SK-N-SH treated with all-trans-retinoic acid at 6 μM for 48 hours (cell line): ENCODE results near the gene MVK.

Experiments
- ATAC-seq: fragments of 200-7000 bp; cut with Tn5 transposase; 3 replicates; pipeline ENCODE4 v1.9.1; 2020; ENCODE audit warnings: mild to moderate bottlenecking, moderate library complexity
- ARNTL ChIP-seq: fragments of 450-650 bp; formaldehyde crosslinking; IDR thresholded peaks from 2 replicates; pipeline ENCODE4 v1.5.0; 2020; ENCODE audit warnings: low read depth, mild to moderate bottlenecking, moderate library complexity, borderline replicate concordance
- BACH2 ChIP-seq: fragments of 250-450 bp; sonication (Bioruptor Pico); IDR thresholded peaks from 2 replicates; pipeline ENCODE4 v1.9.0; 2021; ENCODE audit warnings: mild to moderate bottlenecking, borderline replicate concordance
- CREB5 ChIP-seq: fragments of 250-450 bp; sonication (Bioruptor Pico); IDR thresholded peaks from 2 replicates; pipeline ENCODE4 v1.5.1; 2020; ENCODE audit warnings: low read depth, mild to moderate bottlenecking, moderate library complexity
- ESRRG ChIP-seq: fragments of 250-450 bp; sonication (Bioruptor Pico); IDR thresholded peaks from 2 replicates; pipeline ENCODE4 v1.6.1; 2021; ENCODE audit warnings: mild to moderate bottlenecking
- GLIS3 ChIP-seq: fragments of 250-450 bp; sonication (Bioruptor Pico); IDR thresholded peaks from 2 replicates; pipeline ENCODE4 v1.5.0; 2020; ENCODE audit warnings: mild to moderate bottlenecking, moderate library complexity
- ISL1 ChIP-seq: fragments of 250-450 bp; sonication (Bioruptor Pico); IDR thresholded peaks from 2 replicates; pipeline ENCODE4 v2.1.2; 2022; ENCODE audit warnings: mild to moderate bottlenecking, moderate library complexity
- OSR1 ChIP-seq: fragments of 250-450 bp; sonication (Bioruptor Pico); IDR thresholded peaks from 2 replicates; pipeline ENCODE4 v1.8.0; 2022; ENCODE audit warnings: moderate library complexity, mild to moderate bottlenecking, inconsistent platforms
- PPARA ChIP-seq: fragments of 250-450 bp; sonication (Bioruptor Pico); IDR thresholded peaks from 2 replicates; pipeline ENCODE4 v1.5.0; 2020; ENCODE audit warnings: mild to moderate bottlenecking, borderline replicate concordance
- RARB ChIP-seq: fragments of 250-450 bp; sonication (Bioruptor Pico); IDR thresholded peaks from 2 replicates; pipeline ENCODE4 v1.8.0; 2021; ENCODE audit warnings: mild to moderate bottlenecking, moderate library complexity
- SNAI2 ChIP-seq: fragments of 250-450 bp; sonication (Bioruptor Pico); IDR thresholded peaks from 2 replicates; pipeline ENCODE4 v1.5.0; 2020; ENCODE audit warnings: mild to moderate bottlenecking, moderate library complexity
- TCF4 ChIP-seq: fragments of 250-450 bp; sonication (Bioruptor Pico); IDR thresholded peaks from 2 replicates; pipeline ENCODE4 v1.8.0; 2021; ENCODE audit warnings: mild to moderate bottlenecking, moderate library complexity, borderline replicate concordance
- TOX ChIP-seq: fragments of 250-450 bp; sonication (Bioruptor Pico); IDR thresholded peaks from 2 replicates; pipeline ENCODE4 v1.8.0; 2021; ENCODE audit warnings: mild to moderate bottlenecking, moderate library complexity, borderline replicate concordance
- TSHZ2 ChIP-seq: fragments of 250-450 bp; sonication (Bioruptor Pico); IDR thresholded peaks from 2 replicates; pipeline ENCODE4 v1.5.0; 2020; ENCODE audit warnings: mild to moderate bottlenecking, moderate library complexity
- ZC3H10 ChIP-seq: fragments of 250-450 bp; sonication (Bioruptor Pico); IDR thresholded peaks from 2 replicates; pipeline ENCODE4 v1.5.1; 2021; ENCODE audit warnings: mild to moderate bottlenecking, moderate library complexity
- ZFP3 ChIP-seq: fragments of 250-450 bp; sonication (Bioruptor Pico); IDR thresholded peaks from 2 replicates; pipeline ENCODE4 v1.5.0; 2020; ENCODE audit warnings: mild to moderate bottlenecking, moderate library complexity
- ZFP30 ChIP-seq: fragments of 450-650 bp; formaldehyde crosslinking; IDR thresholded peaks from 2 replicates; pipeline ENCODE4 v1.5.0; 2022; ENCODE audit warnings: mild to moderate bottlenecking, moderate library complexity
- ZNF565 ChIP-seq: fragments of 450-650 bp; formaldehyde crosslinking; conservative IDR thresholded peaks from 2 replicates; pipeline ENCODE4 v1.5.0; 2020; ENCODE audit warnings: low read depth, mild to moderate bottlenecking, moderate library complexity
- ZNF70 ChIP-seq: fragments of 450-650 bp; formaldehyde crosslinking; IDR thresholded peaks from 2 replicates; pipeline ENCODE4 v1.5.0; 2020; ENCODE audit warnings: mild to moderate bottlenecking, moderate library complexity
- TF ChIP-seq, protein P1 (sequence below): fragments of 250-450 bp; sonication (Bioruptor Pico); IDR thresholded peaks from 2 replicates; pipeline ENCODE4 v1.8.0; 2020; ENCODE audit warnings: mild to moderate bottlenecking, moderate library complexity, borderline replicate concordance
- TF ChIP-seq, protein P2 (sequence below): fragments of 250-450 bp; sonication (Bioruptor Pico); IDR thresholded peaks from 2 replicates; pipeline ENCODE4 v1.5.1; 2021; ENCODE audit warnings: mild to moderate bottlenecking, moderate library complexity

Gene MVK

GRCh38 chr12:109540526-109541412 lies 32.8 kb upstream of the MVK start:
- ATAC-seq: no peak; the same call in 2 of the 3 replicates
- TF ChIP-seq ZFP30 (CRISPR knock-in tag): no peak
- TF ChIP-seq PPARA (CRISPR knock-in tag): no peak
- TF ChIP-seq, protein P1, sequence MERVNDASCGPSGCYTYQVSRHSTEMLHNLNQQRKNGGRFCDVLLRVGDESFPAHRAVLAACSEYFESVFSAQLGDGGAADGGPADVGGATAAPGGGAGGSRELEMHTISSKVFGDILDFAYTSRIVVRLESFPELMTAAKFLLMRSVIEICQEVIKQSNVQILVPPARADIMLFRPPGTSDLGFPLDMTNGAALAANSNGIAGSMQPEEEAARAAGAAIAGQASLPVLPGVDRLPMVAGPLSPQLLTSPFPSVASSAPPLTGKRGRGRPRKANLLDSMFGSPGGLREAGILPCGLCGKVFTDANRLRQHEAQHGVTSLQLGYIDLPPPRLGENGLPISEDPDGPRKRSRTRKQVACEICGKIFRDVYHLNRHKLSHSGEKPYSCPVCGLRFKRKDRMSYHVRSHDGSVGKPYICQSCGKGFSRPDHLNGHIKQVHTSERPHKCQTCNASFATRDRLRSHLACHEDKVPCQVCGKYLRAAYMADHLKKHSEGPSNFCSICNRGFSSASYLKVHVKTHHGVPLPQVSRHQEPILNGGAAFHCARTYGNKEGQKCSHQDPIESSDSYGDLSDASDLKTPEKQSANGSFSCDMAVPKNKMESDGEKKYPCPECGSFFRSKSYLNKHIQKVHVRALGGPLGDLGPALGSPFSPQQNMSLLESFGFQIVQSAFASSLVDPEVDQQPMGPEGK (CRISPR knock-in tag): no peak
- TF ChIP-seq TOX (CRISPR knock-in tag): no peak
- TF ChIP-seq GLIS3: no peak
- TF ChIP-seq ZNF565 (CRISPR knock-in tag): no peak

- ATAC-seq: peak; percentile 15; the same call in 1 of the 3 replicates
- TF ChIP-seq TCF4 (peak; percentile 69; the same call in 1 of the 2 replicates), CREB5 (no peak), TOX (CRISPR knock-in tag) (no peak), RARB (CRISPR knock-in tag) (no peak)
- TF ChIP-seq, protein P1 (CRISPR knock-in tag): no peak
These were observed 32.2 kb upstream of the MVK start for GRCh38 chr12:109541413-109541726.

- no peak for TF ChIP-seq PPARA (CRISPR knock-in tag)
- TF ChIP-seq ISL1 (CRISPR knock-in tag): no peak
- no peak for TF ChIP-seq ESRRG (CRISPR knock-in tag)
- no peak for TF ChIP-seq ZNF70 (CRISPR knock-in tag)
- no peak for TF ChIP-seq TOX (CRISPR knock-in tag)
- no peak for TF ChIP-seq CREB5
- no peak for TF ChIP-seq ZFP3 (CRISPR knock-in tag)
- ATAC-seq: no peak
These were observed 31.6 kb upstream of the MVK start for GRCh38 chr12:109542014-109542413.

- TF ChIP-seq ZNF70 (CRISPR knock-in tag) (no peak), ARNTL (no peak), ZFP3 (CRISPR knock-in tag) (no peak), BACH2 (CRISPR knock-in tag) (no peak), OSR1 (CRISPR knock-in tag) (no peak), TSHZ2 (CRISPR knock-in tag) (no peak), ISL1 (CRISPR knock-in tag) (no peak), TOX (CRISPR knock-in tag) (no peak), ZFP30 (CRISPR knock-in tag) (no peak), GLIS3 (no peak), ZC3H10 (no peak), RARB (CRISPR knock-in tag) (no peak), SNAI2 (no peak), ESRRG (CRISPR knock-in tag) (no peak)
- TF ChIP-seq, protein P1 (CRISPR knock-in tag): no peak
- TF ChIP-seq, protein P2, sequence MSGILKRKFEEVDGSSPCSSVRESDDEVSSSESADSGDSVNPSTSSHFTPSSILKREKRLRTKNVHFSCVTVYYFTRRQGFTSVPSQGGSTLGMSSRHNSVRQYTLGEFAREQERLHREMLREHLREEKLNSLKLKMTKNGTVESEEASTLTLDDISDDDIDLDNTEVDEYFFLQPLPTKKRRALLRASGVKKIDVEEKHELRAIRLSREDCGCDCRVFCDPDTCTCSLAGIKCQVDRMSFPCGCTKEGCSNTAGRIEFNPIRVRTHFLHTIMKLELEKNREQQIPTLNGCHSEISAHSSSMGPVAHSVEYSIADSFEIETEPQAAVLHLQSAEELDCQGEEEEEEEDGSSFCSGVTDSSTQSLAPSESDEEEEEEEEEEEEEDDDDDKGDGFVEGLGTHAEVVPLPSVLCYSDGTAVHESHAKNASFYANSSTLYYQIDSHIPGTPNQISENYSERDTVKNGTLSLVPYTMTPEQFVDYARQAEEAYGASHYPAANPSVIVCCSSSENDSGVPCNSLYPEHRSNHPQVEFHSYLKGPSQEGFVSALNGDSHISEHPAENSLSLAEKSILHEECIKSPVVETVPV (CRISPR knock-in tag): no peak
- no peak for ATAC-seq
These were observed 30.7 kb upstream of the MVK start for GRCh38 chr12:109542876-109543275.
